ENCODE results near the gene GADL1. TPM values are rescaled to one million over a fixed set of nuclear protein-coding genes. Genes with fewer than 3 reads are reported as not detected.

Gene GADL1
- polyA plus RNA-seq, 6 donors from 2014 or later = not detected

- ATAC-seq (ENCODE audit: low read depth in 2 of 2) (no peak), DNase-seq (no peak)
- Mint-ChIP-seq H3K9me3 (no peaks in the 10 kb centered on the region), H3K27ac (no peak overlapping the region), H3K4me3 (no peak overlapping the region), H3K36me3 (no peaks in the 10 kb centered on the region), H3K4me1 (no peaks in the 10 kb centered on the region), H3K27me3 (peaks cover 0 to 6% (median 3%) of the 10 kb centered on the region in 3 donors)
Measured at GRCh38 chr3:30819067-30819798, 75.2 kb downstream of the GADL1 start.

- ATAC-seq (ENCODE audit: low read depth in 2 of 2) (no peak), DNase-seq (no peak)
- H3K36me3 Mint-ChIP-seq = no peaks in the 10 kb centered on the region
- no peak overlapping the region for H3K4me3 Mint-ChIP-seq
- no peaks in the 10 kb centered on the region for H3K4me1 Mint-ChIP-seq
- H3K27ac Mint-ChIP-seq = no peak overlapping the region
- H3K27me3 Mint-ChIP-seq = peaks cover 0 to 3% (median 0%) of the 10 kb centered on the region in 3 donors
- no peaks in the 10 kb centered on the region for H3K9me3 Mint-ChIP-seq
Measured at GRCh38 chr3:30813734-30814133, 80.7 kb downstream of the GADL1 start.

- Mint-ChIP-seq H3K4me3 (no peak overlapping the region), H3K27ac (no peak overlapping the region), H3K9me3 (no peaks in the 10 kb centered on the region), H3K36me3 (no peaks in the 10 kb centered on the region), H3K27me3 (peaks cover 0 to 8% (median 8%) of the 10 kb centered on the region in 3 donors), H3K4me1 (no peaks in the 10 kb centered on the region)
- no peak for ATAC-seq (ENCODE audit: low read depth in 2 of 2)
- DNase-seq = no peak
Measured at GRCh38 chr3:30811151-30811795, 83.2 kb downstream of the GADL1 start.

GRCh38 chr3:30810625-30811024, 83.8 kb downstream of the GADL1 start:
- Mint-ChIP-seq H3K4me3 (no peak overlapping the region), H3K27me3 (peaks cover 0 to 8% (median 8%) of the 10 kb centered on the region in 3 donors), H3K27ac (peak overlapping the region in 1 of 6 donors; percentile 58), H3K9me3 (no peaks in the 10 kb centered on the region), H3K36me3 (no peaks in the 10 kb centered on the region), H3K4me1 (no peaks in the 10 kb centered on the region)
- DNase-seq (no peak), ATAC-seq (ENCODE audit: low read depth in 2 of 2) (no peak)

- Mint-ChIP-seq H3K4me3 (no peak overlapping the region), H3K9me3 (no peaks in the 10 kb centered on the region), H3K36me3 (no peaks in the 10 kb centered on the region), H3K4me1 (no peaks in the 10 kb centered on the region), H3K27me3 (peaks cover 0 to 8% (median 8%) of the 10 kb centered on the region in 3 donors), H3K27ac (no peak overlapping the region)
- no peak for DNase-seq
- no peak for ATAC-seq (ENCODE audit: low read depth in 2 of 2)
Measured at GRCh38 chr3:30805695-30806094, 88.8 kb downstream of the GADL1 start.

GRCh38 chr3:30804984-30805383, 89.5 kb downstream of the GADL1 start:
- Mint-ChIP-seq H3K36me3 (no peaks in the 10 kb centered on the region), H3K27me3 (peaks cover 0 to 8% (median 8%) of the 10 kb centered on the region in 3 donors), H3K9me3 (no peaks in the 10 kb centered on the region), H3K27ac (no peak overlapping the region), H3K4me1 (no peaks in the 10 kb centered on the region), H3K4me3 (no peak overlapping the region)
- no peak for DNase-seq
- no peak for ATAC-seq (ENCODE audit: low read depth in 2 of 2)

- Mint-ChIP-seq H3K27ac (no peak overlapping the region), H3K4me3 (no peak overlapping the region), H3K27me3 (peaks cover 0 to 5% (median 0%) of the 10 kb centered on the region in 3 donors), H3K36me3 (no peaks in the 10 kb centered on the region), H3K4me1 (no peaks in the 10 kb centered on the region), H3K9me3 (no peaks in the 10 kb centered on the region)
- ATAC-seq (ENCODE audit: low read depth in 2 of 2) (no peak), DNase-seq (no peak)
Measured at GRCh38 chr3:30795176-30795575, 99.3 kb downstream of the GADL1 start.

GRCh38 chr3:30793740-30794139, 100.7 kb downstream of the GADL1 start:
- H3K27me3 Mint-ChIP-seq = peaks cover 0 to 5% (median 0%) of the 10 kb centered on the region in 3 donors
- H3K9me3 Mint-ChIP-seq = no peaks in the 10 kb centered on the region
- ATAC-seq (ENCODE audit: low read depth in 2 of 2) (no peak), DNase-seq (no peak)
- H3K27ac Mint-ChIP-seq = no peak overlapping the region
- no peak overlapping the region for H3K4me3 Mint-ChIP-seq
- no peaks in the 10 kb centered on the region for H3K36me3 Mint-ChIP-seq
- H3K4me1 Mint-ChIP-seq = no peaks in the 10 kb centered on the region

- Mint-ChIP-seq H3K27me3 (peaks cover 0 to 5% (median 0%) of the 10 kb centered on the region in 3 donors), H3K36me3 (no peaks in the 10 kb centered on the region), H3K4me3 (no peak overlapping the region), H3K27ac (no peak overlapping the region), H3K9me3 (no peaks in the 10 kb centered on the region), H3K4me1 (no peaks in the 10 kb centered on the region)
- no peak for DNase-seq
- ATAC-seq (ENCODE audit: low read depth in 2 of 2) = no peak
Measured at GRCh38 chr3:30790150-30790549, 104.3 kb downstream of the GADL1 start.

- DNase-seq = no peak
- no peak overlapping the region for H3K27ac Mint-ChIP-seq
- no peak for ATAC-seq (ENCODE audit: low read depth in 2 of 2)
- H3K4me3 Mint-ChIP-seq = no peak overlapping the region
- H3K9me3 Mint-ChIP-seq = no peaks in the 10 kb centered on the region
- H3K4me1 Mint-ChIP-seq = no peaks in the 10 kb centered on the region
- H3K27me3 Mint-ChIP-seq = no peaks in the 10 kb centered on the region
- no peaks in the 10 kb centered on the region for H3K36me3 Mint-ChIP-seq
Measured at GRCh38 chr3:30786365-30786764, 108.1 kb downstream of the GADL1 start.

- H3K9me3 Mint-ChIP-seq = peaks cover 0 to 6% (median 0%) of the 10 kb centered on the region in 7 donors
- H3K27me3 Mint-ChIP-seq = peaks cover 0 to 1% (median 0%) of the 10 kb centered on the region in 3 donors
- H3K4me3 Mint-ChIP-seq = no peak overlapping the region
Measured at GRCh38 chr3:30779686-30780287, 114.7 kb downstream of the GADL1 start.

GRCh38 chr3:30778933-30779332, 115.5 kb downstream of the GADL1 start:
- Mint-ChIP-seq H3K4me3 (no peak overlapping the region), H3K36me3 (no peaks in the 10 kb centered on the region), H3K27ac (no peak overlapping the region), H3K4me1 (no peaks in the 10 kb centered on the region), H3K9me3 (peaks cover 0 to 6% (median 0%) of the 10 kb centered on the region in 7 donors), H3K27me3 (peaks cover 0 to 4% (median 0%) of the 10 kb centered on the region in 3 donors)
- DNase-seq (no peak), ATAC-seq (ENCODE audit: low read depth in 2 of 2) (no peak)

More at GRCh38 chr3:30779686-30780287, 114.7 kb downstream of the GADL1 start:
- Mint-ChIP-seq H3K27ac (no peak overlapping the region), H3K4me1 (no peaks in the 10 kb centered on the region), H3K36me3 (no peaks in the 10 kb centered on the region)
- DNase-seq (no peak), ATAC-seq (ENCODE audit: low read depth in 2 of 2) (no peak)

- peaks cover 0 to 4% (median 0%) of the 10 kb centered on the region in 3 donors for H3K27me3 Mint-ChIP-seq
- no peak for DNase-seq
- H3K9me3 Mint-ChIP-seq = peaks cover 0 to 6% (median 0%) of the 10 kb centered on the region in 7 donors
- no peak overlapping the region for H3K4me3 Mint-ChIP-seq
- H3K4me1 Mint-ChIP-seq = no peaks in the 10 kb centered on the region
- H3K27ac Mint-ChIP-seq = no peak overlapping the region
- ATAC-seq (ENCODE audit: low read depth in 2 of 2) = no peak
- no peaks in the 10 kb centered on the region for H3K36me3 Mint-ChIP-seq
Measured at GRCh38 chr3:30777426-30778113, 116.9 kb downstream of the GADL1 start.
